NT2/D1 (cell line): ENCODE measurements around the gene PER1.

Source experiments
- SUZ12 ChIP-seq: IDR thresholded peaks from 2 replicates; pipeline ENCODE4 v1.6.1; 2011; ENCODE audit not compliant: insufficient read length, insufficient read depth; ENCODE audit errors: extremely low read depth
- YY1 ChIP-seq: IDR thresholded peaks from 2 replicates; pipeline ENCODE4 v1.6.1; 2011; ENCODE audit not compliant: insufficient read length, insufficient read depth
- ZNF274 ChIP-seq: IDR thresholded peaks from 2 replicates; pipeline ENCODE4 v1.6.1; 2011; ENCODE audit warnings: mild to moderate bottlenecking, low read depth, low read length

DNA sequence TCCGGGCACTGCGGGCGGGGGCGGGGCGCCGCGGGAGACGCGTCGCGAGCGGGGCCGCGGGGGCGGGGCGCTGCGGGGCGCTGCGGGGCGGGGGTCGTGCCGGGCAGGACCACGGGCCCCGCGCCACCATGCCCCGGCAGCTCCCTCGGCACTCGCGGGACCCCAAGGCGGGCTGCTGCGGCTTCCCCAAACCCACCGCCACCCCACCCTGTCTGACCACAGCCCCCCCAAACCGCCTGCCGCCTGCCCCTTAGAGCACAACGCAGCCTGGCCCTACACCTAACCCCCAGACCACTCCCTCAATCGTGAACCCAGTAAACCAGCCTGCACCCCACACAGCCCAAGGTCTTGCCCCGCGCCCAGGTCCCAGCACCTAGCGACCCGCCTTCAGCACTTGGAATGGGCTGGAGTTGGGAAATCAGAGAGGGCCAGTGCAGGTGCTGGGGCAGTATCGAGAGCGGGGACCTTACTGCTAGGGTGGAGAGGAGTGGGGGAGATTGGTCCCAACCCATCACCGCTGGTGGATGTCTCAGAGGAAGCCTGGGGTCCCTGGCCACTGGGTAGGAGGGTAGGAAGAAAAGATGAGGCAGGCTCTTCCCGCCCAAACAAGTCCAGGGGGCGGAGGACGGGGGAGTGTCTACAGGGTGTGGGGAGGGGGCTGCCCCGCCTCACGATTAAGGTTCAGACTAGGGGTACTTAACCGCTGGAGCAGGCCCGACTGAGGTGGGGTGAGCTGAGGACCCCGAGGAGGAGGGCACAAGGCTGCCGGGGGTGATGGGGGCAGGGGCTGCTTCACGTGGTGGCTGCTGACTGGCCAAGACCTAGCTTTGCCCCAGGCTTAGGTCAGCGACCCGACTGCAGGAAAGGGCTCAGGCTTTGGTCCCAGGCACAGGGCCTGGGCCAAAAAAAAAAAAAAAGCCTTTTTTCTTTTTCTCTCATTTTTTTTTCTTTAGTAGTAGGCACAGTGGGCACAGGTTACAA is 11.1 kb upstream of the PER1 start:
- no peak for TF ChIP-seq SUZ12
- TF ChIP-seq YY1 = no peak
- TF ChIP-seq ZNF274 = no peak
